Tibial nerve (tissue), 4 donors: ENCODE data around the gene RMP24.
"Not testable (repeated sequence)": the region's sequence is repeated elsewhere in the genome, so short reads cannot be mapped to it uniquely, and the experiment has no call there.

Experiments
- DNase-seq, 2 donors: peaks; one replicate each; pipeline ENCODE4 v3.0.0-alpha.2; 2019; ENCODE audit warnings: low spot score in 2 of 2
- H3K27ac ChIP-seq, 4 donors: fragments of 200-600 bp; sonication (generic) in 3 of 4; one replicate each; pipeline ENCODE4 v1.5.1; 2017 to 2019; ENCODE audit warnings: mild to moderate bottlenecking in 1 of 4
- H3K27me3 ChIP-seq, 2 donors: fragments of 200-600 bp; sonication (generic) in 1 of 2; one replicate each; pipeline versions ENCODE4 v1.5.1 to v1.6.0; 2017 to 2019
- H3K36me3 ChIP-seq, 3 donors: fragments of 200-600 bp; sonication (generic); one replicate each; pipeline ENCODE4 v1.5.1; 2018 to 2019
- H3K4me1 ChIP-seq, 4 donors: fragments of 200-600 bp; sonication (generic) in 3 of 4; one replicate each; pipeline ENCODE4 v1.5.1; 2017 to 2019
- H3K4me3 ChIP-seq, 4 donors: fragments of 200-600 bp; sonication (generic) in 3 of 4; one replicate each; pipeline ENCODE4 v1.5.1; 2017 to 2019; ENCODE audit warnings: mild to moderate bottlenecking in 1 of 4, moderate library complexity in 1 of 4
- H3K9me3 ChIP-seq, 4 donors: fragments of 200-600 bp; sonication (generic) in 3 of 4; one replicate each; pipeline ENCODE4 v1.5.1; 2017 to 2019
- EP300 ChIP-seq, 2 donors: sonication (generic); formaldehyde crosslinking; IDR thresholded peaks; one replicate each; pipeline ENCODE4 v1.6.1; 2017; ENCODE audit warnings: antibody characterized with exemption in 2 of 2, mild to moderate bottlenecking in 1 of 2
- POLR2A ChIP-seq, 2 donors: fragments of 450-650 bp; IDR thresholded peaks; one replicate each; pipeline ENCODE4 v1.6.1; 2017; ENCODE audit warnings: antibody characterized with exemption in 2 of 2, mild to moderate bottlenecking in 2 of 2, moderate library complexity in 2 of 2
- WGBS, 2 donors: methylation state at CpG; one replicate each; pipeline ENCODE4 v1.1.5; 2018; 5-methylcytosine and 5-hydroxymethylcytosine counted together
- TF ChIP-seq, protein P1 (sequence below), 5 experiments: fragments of 200-600 bp in 3 of 5; fragments of 450-650 bp in 2 of 5; sonication (generic) in 3 of 5; IDR thresholded peaks; one replicate each; pipeline ENCODE4 v1.5.1; 2016 to 2019; ENCODE audit warnings: antibody characterized with exemption in 5 of 5, mild to moderate bottlenecking in 3 of 5, moderate library complexity in 2 of 5

RMP24 gene

DNA sequence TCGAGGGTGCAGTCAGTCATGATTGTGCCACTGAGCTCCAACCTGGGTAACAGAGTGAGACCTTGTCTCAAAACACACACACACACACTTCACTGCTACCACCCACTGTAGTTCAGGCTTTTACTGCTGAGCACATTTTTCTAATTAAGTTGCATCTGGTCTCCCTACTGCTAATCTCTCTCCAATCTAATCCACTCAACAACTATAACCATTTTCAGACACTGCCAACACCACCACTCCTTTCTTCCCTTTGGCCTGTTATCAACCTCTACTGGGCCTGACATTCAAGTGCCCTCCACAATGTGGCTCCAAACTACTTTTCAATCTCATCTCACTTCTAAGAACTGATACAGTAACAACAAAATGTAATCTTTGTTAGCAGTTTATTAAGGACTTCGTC lies 44.8 kb downstream of the RMP24 start:
- WGBS, 2 donors: 46 to 47% methylated on average over 2 of the region's 2 CpGs
- DNase-seq: no peak

DNA sequence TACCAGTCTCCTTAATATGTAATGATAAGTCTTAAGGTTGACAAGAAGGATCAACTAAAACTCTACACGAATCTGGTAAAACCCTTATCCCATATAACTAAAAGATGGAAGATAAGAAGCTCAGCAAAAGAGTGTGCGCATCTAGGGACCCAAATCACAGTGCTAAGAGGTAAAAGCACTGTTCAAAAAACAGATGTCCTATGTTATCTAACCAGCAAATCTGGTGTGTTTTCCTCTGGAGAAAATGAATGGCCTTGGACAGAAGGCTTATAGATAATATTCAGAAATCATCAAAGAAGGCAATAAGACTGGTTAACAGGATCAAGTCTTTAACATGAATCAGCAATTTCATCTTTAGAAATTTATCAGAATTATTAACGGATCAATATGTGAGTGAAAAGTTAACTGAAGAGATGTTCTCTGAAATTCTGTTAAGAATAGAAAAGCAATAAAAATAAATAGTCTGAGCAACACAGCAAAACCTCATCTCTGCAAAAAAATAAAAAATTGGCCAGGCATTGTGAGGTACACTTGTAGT lies 47.8 kb downstream of the RMP24 start:
- Histone ChIP-seq H3K36me3 (peaks cover 0 to 14% (median 0%) of the 10 kb centered on the region in 3 donors), H3K27ac (no peak overlapping the region), H3K4me1 (peaks cover 0 to 6% (median 0%) of the 10 kb centered on the region in 4 donors), H3K4me3 (no peak overlapping the region), H3K9me3 (no peaks in the 10 kb centered on the region), H3K27me3 (no peaks in the 10 kb centered on the region)
- DNase-seq: no peak
- TF ChIP-seq EP300 (IDR thresholded peaks at IDR 0.05): no peak
- TF ChIP-seq POLR2A (IDR thresholded peaks at IDR 0.05): no peak
- TF ChIP-seq, protein P1, sequence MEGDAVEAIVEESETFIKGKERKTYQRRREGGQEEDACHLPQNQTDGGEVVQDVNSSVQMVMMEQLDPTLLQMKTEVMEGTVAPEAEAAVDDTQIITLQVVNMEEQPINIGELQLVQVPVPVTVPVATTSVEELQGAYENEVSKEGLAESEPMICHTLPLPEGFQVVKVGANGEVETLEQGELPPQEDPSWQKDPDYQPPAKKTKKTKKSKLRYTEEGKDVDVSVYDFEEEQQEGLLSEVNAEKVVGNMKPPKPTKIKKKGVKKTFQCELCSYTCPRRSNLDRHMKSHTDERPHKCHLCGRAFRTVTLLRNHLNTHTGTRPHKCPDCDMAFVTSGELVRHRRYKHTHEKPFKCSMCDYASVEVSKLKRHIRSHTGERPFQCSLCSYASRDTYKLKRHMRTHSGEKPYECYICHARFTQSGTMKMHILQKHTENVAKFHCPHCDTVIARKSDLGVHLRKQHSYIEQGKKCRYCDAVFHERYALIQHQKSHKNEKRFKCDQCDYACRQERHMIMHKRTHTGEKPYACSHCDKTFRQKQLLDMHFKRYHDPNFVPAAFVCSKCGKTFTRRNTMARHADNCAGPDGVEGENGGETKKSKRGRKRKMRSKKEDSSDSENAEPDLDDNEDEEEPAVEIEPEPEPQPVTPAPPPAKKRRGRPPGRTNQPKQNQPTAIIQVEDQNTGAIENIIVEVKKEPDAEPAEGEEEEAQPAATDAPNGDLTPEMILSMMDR (IDR thresholded peaks at IDR 0.05): no peak
- 91 to 94% methylated on average over 3 of the region's 3 CpGs for WGBS, 2 donors

More for the DNA sequence above, 44.8 kb downstream of the RMP24 start:
- Histone ChIP-seq H3K27ac (no peak overlapping the region), H3K36me3 (peaks cover 0 to 6% (median 0%) of the 10 kb centered on the region in 3 donors), H3K4me1 (peaks cover 0 to 6% (median 0%) of the 10 kb centered on the region in 4 donors), H3K9me3 (no peaks in the 10 kb centered on the region), H3K27me3 (no peaks in the 10 kb centered on the region), H3K4me3 (no peak overlapping the region)
- TF ChIP-seq, protein P1 (IDR thresholded peaks at IDR 0.05): no peak
- no peak for TF ChIP-seq POLR2A (IDR thresholded peaks at IDR 0.05)
- TF ChIP-seq EP300 (IDR thresholded peaks at IDR 0.05): no peak

DNA sequence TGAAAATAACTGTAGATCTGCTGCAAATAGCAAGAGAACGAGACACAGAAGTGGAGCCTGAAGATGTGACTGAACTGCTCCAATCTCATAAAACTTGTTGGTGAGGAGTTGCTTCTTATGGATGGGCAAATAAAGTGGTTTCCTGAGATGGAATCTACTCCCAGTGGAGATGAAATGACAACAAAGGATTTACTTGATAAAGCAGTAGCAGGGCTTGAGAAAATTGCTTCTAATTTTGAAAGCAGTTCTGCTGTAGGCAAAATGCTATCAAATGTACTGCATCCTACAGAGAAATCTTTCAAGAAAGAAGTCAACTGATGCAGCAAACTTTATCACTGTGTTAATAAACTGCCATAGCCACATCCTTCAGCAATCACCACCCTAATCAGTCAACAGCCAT lies 50.9 kb downstream of the RMP24 start:
- Histone ChIP-seq H3K4me3 (no peak overlapping the region), H3K27me3 (no peaks in the 10 kb centered on the region), H3K9me3 (no peaks in the 10 kb centered on the region), H3K4me1 (no peaks in the 10 kb centered on the region), H3K27ac (no peak overlapping the region), H3K36me3 (peaks cover 0 to 36% (median 0%) of the 10 kb centered on the region in 3 donors)
- DNase-seq: no peak
- no peak for TF ChIP-seq EP300 (IDR thresholded peaks at IDR 0.05)
- TF ChIP-seq POLR2A (IDR thresholded peaks at IDR 0.05): no peak
- TF ChIP-seq, protein P1 (IDR thresholded peaks at IDR 0.05): no peak
- 72 to 79% methylated on average over 1 of the region's 1 CpG for WGBS, 2 donors

DNA sequence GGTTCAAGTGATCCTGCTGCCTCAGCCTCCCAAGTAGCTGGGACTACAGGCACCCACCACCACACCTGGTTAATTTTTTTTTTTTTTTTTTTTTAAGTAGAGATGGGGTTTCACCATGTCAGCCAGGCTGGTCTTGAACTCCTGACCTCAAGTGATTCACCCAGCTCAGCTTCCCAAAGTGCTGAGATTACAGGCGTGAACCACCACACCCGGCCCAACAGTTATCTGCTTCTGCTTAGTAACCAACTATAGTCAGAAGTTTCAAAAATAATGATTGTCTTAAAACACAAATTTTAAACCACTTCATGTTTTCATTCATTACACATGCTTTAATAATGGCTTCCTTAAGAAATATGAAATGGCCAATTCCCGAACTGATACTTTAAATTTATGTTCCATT lies 51.8 kb downstream of the RMP24 start:
- not testable (repeated sequence) for H3K4me1 ChIP-seq
- WGBS, 2 donors: 95 to 98% methylated on average over 3 of the region's 3 CpGs

DNA sequence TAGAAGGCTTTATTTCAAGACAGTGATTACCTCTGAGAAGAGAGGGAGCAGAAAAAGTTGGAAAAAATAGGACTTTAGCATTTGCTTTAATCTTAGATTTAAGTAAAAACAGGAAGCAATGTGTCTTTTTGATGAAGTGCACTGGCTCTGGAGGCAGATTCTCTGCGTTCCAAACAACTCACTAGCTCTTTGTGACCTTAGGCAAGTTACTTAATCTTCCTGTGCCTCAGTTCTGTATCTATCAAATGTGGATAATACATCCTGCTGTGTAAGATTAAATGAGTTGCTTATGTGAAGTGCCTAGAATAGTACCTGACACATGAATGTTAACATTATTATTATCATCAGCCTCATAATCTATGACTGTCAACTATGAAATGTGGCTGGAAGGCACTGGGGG lies 52.5 kb downstream of the RMP24 start:
- DNase-seq: no peak
- Histone ChIP-seq H3K9me3 (no peaks in the 10 kb centered on the region), H3K36me3 (peaks cover 0 to 46% (median 1%) of the 10 kb centered on the region in 3 donors), H3K4me3 (no peak overlapping the region), H3K4me1 (no peaks in the 10 kb centered on the region), H3K27ac (no peak overlapping the region), H3K27me3 (no peaks in the 10 kb centered on the region)
- WGBS, 2 donors: 41 to 48% methylated on average over 1 of the region's 1 CpG
- TF ChIP-seq POLR2A (IDR thresholded peaks at IDR 0.05) (no peak), EP300 (IDR thresholded peaks at IDR 0.05) (no peak)
- TF ChIP-seq, protein P1 (IDR thresholded peaks at IDR 0.05): no peak

More for the DNA sequence above, 51.8 kb downstream of the RMP24 start:
- not testable (repeated sequence) for DNase-seq, H3K4me3 ChIP-seq, H3K27ac ChIP-seq, H3K27me3 ChIP-seq, H3K9me3 ChIP-seq
- H3K36me3 ChIP-seq: peaks cover 0 to 45% (median 0%) of the 10 kb centered on the region in 3 donors
